MM.1S (cell line): ENCODE data around the gene RASAL2.

Experiments used
- DNase-seq: peaks from one replicate; pipeline ENCODE4 v3.0.0-alpha.2; 2015
- H2AFZ ChIP-seq: fragments of 300-600 bp; sonication (generic); 2 replicates; pipeline ENCODE4 v1.6.0; 2016; ENCODE audit warnings: antibody characterized with exemption, low read length
- H3F3A ChIP-seq: fragments of 300-600 bp; sonication (generic); 2 replicates; pipeline ENCODE4 v1.6.1; 2016; ENCODE audit warnings: mild to moderate bottlenecking, antibody characterized with exemption, low read length, moderate library complexity, mixed read lengths; ENCODE audit not compliant: insufficient read depth
- H3K27ac ChIP-seq: fragments of 300-600 bp; sonication (generic); 2 replicates; pipeline ENCODE4 v1.5.1; 2016; ENCODE audit warnings: mild to moderate bottlenecking, low read length
- H3K27me3 ChIP-seq: fragments of 300-600 bp; sonication (generic); replicated peaks from 2 replicates; pipeline ENCODE4 v1.6.0; 2016; ENCODE audit warnings: low read length; ENCODE audit not compliant: insufficient read depth
- H3K36me3 ChIP-seq: fragments of 300-600 bp; sonication (generic); replicated peaks from 2 replicates; pipeline ENCODE4 v1.6.1; 2016; ENCODE audit warnings: mild to moderate bottlenecking, low read length, mixed read lengths; ENCODE audit not compliant: insufficient read depth
- H3K4me1 ChIP-seq: fragments of 300-600 bp; sonication (generic); 2 replicates; pipeline ENCODE4 v1.6.1; 2016; ENCODE audit warnings: low read length, mixed read lengths
- H3K4me2 ChIP-seq: fragments of 300-600 bp; sonication (generic); 2 replicates; pipeline ENCODE4 v1.6.0; 2016; ENCODE audit warnings: low read depth, low read length
- H3K4me3 ChIP-seq: fragments of 300-600 bp; sonication (generic); 2 replicates; pipeline ENCODE4 v1.5.1; 2016; ENCODE audit warnings: low read length, mixed read lengths
- H3K79me2 ChIP-seq: fragments of 300-600 bp; sonication (generic); 2 replicates; pipeline ENCODE4 v1.6.1; 2016; ENCODE audit warnings: mixed run types, low read length, mixed read lengths
- H3K9ac ChIP-seq: fragments of 300-600 bp; sonication (generic); 2 replicates; pipeline ENCODE4 v1.6.1; 2016; ENCODE audit warnings: low read length, mixed read lengths
- H3K9me2 ChIP-seq: fragments of 300-600 bp; sonication (generic); replicated peaks from 2 replicates; pipeline ENCODE4 v1.6.1; 2016; ENCODE audit warnings: mild to moderate bottlenecking, low read length, mixed read lengths; ENCODE audit not compliant: insufficient read depth
- H3K9me3 ChIP-seq: fragments of 300-600 bp; sonication (generic); replicated peaks from 2 replicates; pipeline ENCODE4 v1.6.1; 2016; ENCODE audit warnings: mild to moderate bottlenecking, low read length, mixed read lengths; ENCODE audit not compliant: insufficient read depth
- H4K20me1 ChIP-seq: fragments of 300-600 bp; sonication (generic); 2 replicates; pipeline ENCODE4 v1.6.1; 2016; ENCODE audit warnings: mild to moderate bottlenecking, low read length, moderate library complexity, mixed read lengths; ENCODE audit not compliant: insufficient read depth
- EZH2 ChIP-seq: fragments of 300-600 bp; sonication (generic); optimal IDR thresholded peaks from 2 replicates; pipeline ENCODE3; 2017; ENCODE audit warnings: low read depth, mild to moderate bottlenecking, antibody characterized with exemption, low read length, mixed read lengths
- EZH2phosphoT487 ChIP-seq: fragments of 300-600 bp; sonication (generic); IDR thresholded peaks from 2 replicates; pipeline ENCODE4 v1.6.1; 2018; ENCODE audit warnings: antibody characterized with exemption, low read length
- TF ChIP-seq, protein P1 (sequence below): fragments of 300-600 bp; sonication (generic); IDR thresholded peaks from 2 replicates; pipeline ENCODE4 v1.5.1; 2016; ENCODE audit warnings: antibody characterized with exemption, low read length, mixed read lengths

The RASAL2 gene

GRCh38 chr1:178362747-178363146 is 268.8 kb downstream of the RASAL2 start:
- no peaks in the 10 kb centered on the region for H3K27me3 ChIP-seq
- no peaks in the 10 kb centered on the region for H3K36me3 ChIP-seq
- H3K4me1 ChIP-seq = no peaks in the 10 kb centered on the region
- H3K27ac ChIP-seq = no peak overlapping the region
- no peaks in the 10 kb centered on the region for H3K9me3 ChIP-seq
- H3K4me3 ChIP-seq = no peak overlapping the region
- no peaks in the 10 kb centered on the region for H3F3A ChIP-seq
- no peak overlapping the region for H3K9ac ChIP-seq
- no peak overlapping the region for H3K4me2 ChIP-seq
- TF ChIP-seq EZH2 (no peak), EZH2phosphoT487 (no peak)
- TF ChIP-seq, protein P1, sequence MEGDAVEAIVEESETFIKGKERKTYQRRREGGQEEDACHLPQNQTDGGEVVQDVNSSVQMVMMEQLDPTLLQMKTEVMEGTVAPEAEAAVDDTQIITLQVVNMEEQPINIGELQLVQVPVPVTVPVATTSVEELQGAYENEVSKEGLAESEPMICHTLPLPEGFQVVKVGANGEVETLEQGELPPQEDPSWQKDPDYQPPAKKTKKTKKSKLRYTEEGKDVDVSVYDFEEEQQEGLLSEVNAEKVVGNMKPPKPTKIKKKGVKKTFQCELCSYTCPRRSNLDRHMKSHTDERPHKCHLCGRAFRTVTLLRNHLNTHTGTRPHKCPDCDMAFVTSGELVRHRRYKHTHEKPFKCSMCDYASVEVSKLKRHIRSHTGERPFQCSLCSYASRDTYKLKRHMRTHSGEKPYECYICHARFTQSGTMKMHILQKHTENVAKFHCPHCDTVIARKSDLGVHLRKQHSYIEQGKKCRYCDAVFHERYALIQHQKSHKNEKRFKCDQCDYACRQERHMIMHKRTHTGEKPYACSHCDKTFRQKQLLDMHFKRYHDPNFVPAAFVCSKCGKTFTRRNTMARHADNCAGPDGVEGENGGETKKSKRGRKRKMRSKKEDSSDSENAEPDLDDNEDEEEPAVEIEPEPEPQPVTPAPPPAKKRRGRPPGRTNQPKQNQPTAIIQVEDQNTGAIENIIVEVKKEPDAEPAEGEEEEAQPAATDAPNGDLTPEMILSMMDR = no peak
- H3K79me2 ChIP-seq = no peaks in the 10 kb centered on the region
- H4K20me1 ChIP-seq = no peaks in the 10 kb centered on the region
- no peak for DNase-seq
- no peaks in the 10 kb centered on the region for H3K9me2 ChIP-seq
- no peak overlapping the region for H2AFZ ChIP-seq

DNA sequence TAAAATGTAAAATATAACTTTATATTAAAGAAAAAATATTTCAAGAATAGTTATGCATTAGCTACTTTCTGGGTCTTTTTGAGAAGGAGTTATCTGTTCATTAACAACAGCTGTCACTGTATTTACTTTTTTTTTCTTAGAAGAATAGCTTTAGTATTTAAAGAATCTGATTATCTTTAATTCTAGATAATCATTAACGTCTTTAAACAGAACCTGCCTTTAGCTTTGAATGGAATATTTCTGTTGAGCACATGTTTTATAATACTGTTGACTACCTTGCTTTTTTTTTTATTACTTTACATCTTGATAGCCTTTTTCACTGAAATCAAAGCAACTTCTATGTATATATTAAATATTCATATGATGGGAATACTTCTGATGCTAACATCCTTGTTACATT is 270.9 kb downstream of the RASAL2 start:
- H3K79me2 ChIP-seq = no peaks in the 10 kb centered on the region
- DNase-seq = no peak
- TF ChIP-seq, protein P1 = no peak
- no peak for TF ChIP-seq EZH2

DNA sequence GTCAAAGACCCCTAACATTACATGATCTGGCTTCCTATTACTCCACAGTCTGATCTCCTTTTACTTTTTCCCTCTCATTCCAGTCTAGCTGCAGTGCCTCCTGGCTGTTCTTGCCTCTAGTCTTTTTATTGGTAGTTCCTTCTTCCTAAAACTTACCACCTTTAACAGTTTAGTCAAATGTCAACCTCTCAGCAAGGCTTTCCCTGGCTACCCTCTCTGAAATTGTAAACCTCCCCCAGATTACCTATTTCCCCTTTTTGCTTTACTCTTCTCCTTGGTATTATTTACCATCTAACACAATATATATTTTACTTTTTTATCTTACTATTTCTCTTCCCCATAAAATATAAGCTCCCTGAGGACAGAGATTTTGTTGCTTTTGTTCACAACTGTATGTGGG is 273.2 kb downstream of the RASAL2 start:
- Histone ChIP-seq H2AFZ (no peak overlapping the region), H3K27ac (no peak overlapping the region), H3K79me2 (no peaks in the 10 kb centered on the region), H3K4me2 (no peak overlapping the region), H4K20me1 (no peaks in the 10 kb centered on the region), H3K4me1 (no peaks in the 10 kb centered on the region), H3K27me3 (no peaks in the 10 kb centered on the region), H3K9me2 (no peaks in the 10 kb centered on the region), H3F3A (no peaks in the 10 kb centered on the region), H3K4me3 (no peak overlapping the region), H3K9me3 (no peaks in the 10 kb centered on the region), H3K36me3 (no peaks in the 10 kb centered on the region), H3K9ac (no peak overlapping the region)
- no peak for TF ChIP-seq EZH2
- TF ChIP-seq, protein P1 = no peak
- DNase-seq = no peak

More for the DNA sequence above, 270.9 kb downstream of the RASAL2 start:
- Histone ChIP-seq H3K9me3 (no peaks in the 10 kb centered on the region), H3K4me2 (no peak overlapping the region), H3K4me1 (no peaks in the 10 kb centered on the region), H3K9ac (no peak overlapping the region), H3K36me3 (no peaks in the 10 kb centered on the region), H3K27ac (no peak overlapping the region), H2AFZ (no peak overlapping the region), H3K27me3 (no peaks in the 10 kb centered on the region), H3K9me2 (no peaks in the 10 kb centered on the region), H4K20me1 (no peaks in the 10 kb centered on the region), H3K4me3 (no peak overlapping the region), H3F3A (no peaks in the 10 kb centered on the region)
